ENCODE data around the gene DNAJC25.

DNA sequence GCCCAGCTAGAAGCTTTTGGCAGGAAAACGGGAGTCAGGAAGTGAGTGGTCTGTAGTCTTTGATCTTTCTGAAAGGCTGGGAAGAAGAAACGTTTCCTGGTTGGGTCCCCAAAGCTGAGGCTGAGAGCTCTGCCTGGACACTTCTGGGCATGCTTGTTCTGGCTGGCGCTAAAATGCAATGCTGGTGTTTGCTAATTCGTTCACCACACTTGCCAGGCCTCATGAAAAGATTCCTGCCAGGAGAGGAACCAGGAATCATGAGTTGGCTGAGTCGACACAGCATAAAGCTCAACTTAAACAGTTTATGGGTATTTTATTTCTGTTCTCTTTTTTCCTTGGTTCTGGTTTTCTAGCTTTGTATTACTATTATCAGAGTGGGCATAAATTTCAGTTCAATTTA is 21.0 kb upstream of the DNAJC25 start:
- TF ChIP-seq POLR2A (IDR thresholded peaks at IDR 0.05): no peak
- TF ChIP-seq, protein P1, sequence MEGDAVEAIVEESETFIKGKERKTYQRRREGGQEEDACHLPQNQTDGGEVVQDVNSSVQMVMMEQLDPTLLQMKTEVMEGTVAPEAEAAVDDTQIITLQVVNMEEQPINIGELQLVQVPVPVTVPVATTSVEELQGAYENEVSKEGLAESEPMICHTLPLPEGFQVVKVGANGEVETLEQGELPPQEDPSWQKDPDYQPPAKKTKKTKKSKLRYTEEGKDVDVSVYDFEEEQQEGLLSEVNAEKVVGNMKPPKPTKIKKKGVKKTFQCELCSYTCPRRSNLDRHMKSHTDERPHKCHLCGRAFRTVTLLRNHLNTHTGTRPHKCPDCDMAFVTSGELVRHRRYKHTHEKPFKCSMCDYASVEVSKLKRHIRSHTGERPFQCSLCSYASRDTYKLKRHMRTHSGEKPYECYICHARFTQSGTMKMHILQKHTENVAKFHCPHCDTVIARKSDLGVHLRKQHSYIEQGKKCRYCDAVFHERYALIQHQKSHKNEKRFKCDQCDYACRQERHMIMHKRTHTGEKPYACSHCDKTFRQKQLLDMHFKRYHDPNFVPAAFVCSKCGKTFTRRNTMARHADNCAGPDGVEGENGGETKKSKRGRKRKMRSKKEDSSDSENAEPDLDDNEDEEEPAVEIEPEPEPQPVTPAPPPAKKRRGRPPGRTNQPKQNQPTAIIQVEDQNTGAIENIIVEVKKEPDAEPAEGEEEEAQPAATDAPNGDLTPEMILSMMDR (IDR thresholded peaks at IDR 0.05): no peak
